Measurements from ENCODE around the gene NRL.

The NRL gene

DNA sequence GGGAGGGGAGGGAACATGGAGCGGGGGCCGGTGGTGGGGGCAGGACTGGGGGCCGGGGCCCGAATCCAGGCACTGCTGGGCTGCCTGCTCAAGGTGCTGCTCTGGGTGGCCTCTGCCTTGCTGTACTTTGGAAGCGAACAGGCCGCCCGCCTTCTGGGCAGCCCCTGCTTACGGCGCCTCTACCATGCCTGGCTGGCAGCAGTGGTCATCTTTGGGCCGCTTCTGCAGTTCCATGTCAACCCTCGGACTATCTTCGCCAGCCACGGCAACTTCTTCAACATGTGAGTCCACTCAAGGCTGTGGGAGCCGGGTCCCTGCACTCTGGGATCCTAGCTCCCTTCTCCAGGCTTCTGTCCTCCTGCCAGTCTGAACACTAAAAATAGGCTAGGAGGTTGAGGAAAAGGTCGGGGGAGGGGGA is 16.8 kb upstream of the NRL start:
- TF ChIP-seq, protein P1, sequence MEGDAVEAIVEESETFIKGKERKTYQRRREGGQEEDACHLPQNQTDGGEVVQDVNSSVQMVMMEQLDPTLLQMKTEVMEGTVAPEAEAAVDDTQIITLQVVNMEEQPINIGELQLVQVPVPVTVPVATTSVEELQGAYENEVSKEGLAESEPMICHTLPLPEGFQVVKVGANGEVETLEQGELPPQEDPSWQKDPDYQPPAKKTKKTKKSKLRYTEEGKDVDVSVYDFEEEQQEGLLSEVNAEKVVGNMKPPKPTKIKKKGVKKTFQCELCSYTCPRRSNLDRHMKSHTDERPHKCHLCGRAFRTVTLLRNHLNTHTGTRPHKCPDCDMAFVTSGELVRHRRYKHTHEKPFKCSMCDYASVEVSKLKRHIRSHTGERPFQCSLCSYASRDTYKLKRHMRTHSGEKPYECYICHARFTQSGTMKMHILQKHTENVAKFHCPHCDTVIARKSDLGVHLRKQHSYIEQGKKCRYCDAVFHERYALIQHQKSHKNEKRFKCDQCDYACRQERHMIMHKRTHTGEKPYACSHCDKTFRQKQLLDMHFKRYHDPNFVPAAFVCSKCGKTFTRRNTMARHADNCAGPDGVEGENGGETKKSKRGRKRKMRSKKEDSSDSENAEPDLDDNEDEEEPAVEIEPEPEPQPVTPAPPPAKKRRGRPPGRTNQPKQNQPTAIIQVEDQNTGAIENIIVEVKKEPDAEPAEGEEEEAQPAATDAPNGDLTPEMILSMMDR (IDR thresholded peaks at IDR 0.05; ENCODE audit: insufficient read depth, low read length, poor library complexity, severe bottlenecking): no peak

DNA sequence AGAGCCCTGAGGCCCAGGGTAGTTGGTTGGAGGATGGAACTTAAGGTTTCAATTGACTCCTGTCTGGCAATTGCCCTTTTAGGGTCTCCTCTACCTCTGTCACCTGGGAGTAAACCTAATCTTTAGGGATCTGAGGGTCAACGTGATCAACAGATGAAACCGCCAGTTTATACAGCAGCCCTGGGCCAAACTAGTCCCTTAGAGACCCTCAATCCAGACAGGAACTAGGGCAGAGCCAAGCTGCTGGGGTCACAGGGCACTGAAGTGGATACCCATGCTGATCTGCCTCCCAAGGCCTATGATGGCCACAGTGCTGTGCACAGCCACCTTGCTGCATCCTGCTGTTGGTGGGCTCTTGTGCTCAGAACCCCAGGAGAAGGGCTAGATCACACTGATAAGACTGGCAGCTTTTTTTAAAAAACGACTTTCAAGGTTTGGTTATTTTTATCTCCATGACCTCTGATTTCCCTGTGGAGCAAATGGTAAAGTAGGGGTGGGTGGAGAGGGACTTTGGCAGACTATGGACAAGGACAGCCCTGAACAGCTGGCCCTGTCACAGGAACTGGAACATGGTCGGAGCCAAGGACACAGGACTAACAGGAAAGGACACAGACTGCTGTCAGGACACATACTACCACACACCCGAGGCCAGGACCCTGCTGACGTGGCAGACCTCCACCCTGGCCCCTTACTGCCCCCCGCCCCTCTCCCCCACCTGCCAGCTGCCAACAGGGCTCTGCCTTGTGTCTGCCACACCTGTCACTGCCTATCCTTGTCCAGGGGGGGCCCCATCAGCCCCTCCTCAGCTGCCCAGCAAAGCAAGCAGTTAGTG is 16.2 kb upstream of the NRL start:
- Histone ChIP-seq H3K27me3 (replicated peaks; ENCODE audit: control insufficient read depth, insufficient read depth, low read length) (no peaks in the 10 kb centered on the region), H3K36me3 (ENCODE audit: control insufficient read depth, insufficient read depth, low read length) (no peaks in the 10 kb centered on the region; the same call in 1 of the 2 replicates), H3K4me3 (replicated peaks; ENCODE audit: low read depth, low read length) (no peak overlapping the region)
- no peak for DNase-seq (ENCODE audit: extremely low read depth, insufficient read length)
- TF ChIP-seq, protein P1 (IDR thresholded peaks at IDR 0.05; ENCODE audit: insufficient read depth, low read length, poor library complexity, severe bottlenecking): no peak

More for the DNA sequence above, 16.8 kb upstream of the NRL start:
- H3K4me3 ChIP-seq (replicated peaks; ENCODE audit: low read depth, low read length): no peak overlapping the region
- H3K27me3 ChIP-seq (replicated peaks; ENCODE audit: control insufficient read depth, insufficient read depth, low read length): no peaks in the 10 kb centered on the region
- no peak for DNase-seq (ENCODE audit: extremely low read depth, insufficient read length)
- H3K36me3 ChIP-seq (ENCODE audit: control insufficient read depth, insufficient read depth, low read length): no peaks in the 10 kb centered on the region; the same call in 1 of the 2 replicates

DNA sequence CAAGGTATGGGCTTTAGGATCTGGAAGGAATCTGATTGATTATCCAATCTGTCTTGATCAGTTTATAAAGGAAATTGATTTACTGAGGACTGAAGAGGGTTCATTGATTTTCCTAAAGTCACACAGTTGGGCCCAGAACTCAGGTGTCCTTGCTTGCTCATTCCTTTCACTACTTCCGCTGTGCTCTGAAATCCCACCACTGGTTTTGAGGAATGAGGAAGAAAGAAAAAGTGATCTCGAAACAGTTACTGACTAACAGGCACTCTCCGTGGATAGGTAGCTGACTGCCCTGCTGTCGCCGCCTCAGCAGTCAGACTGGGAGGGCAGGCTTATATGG is 15.6 kb upstream of the NRL start, which contains the start of gene FITM1:
Gene FITM1, plus strand, starts transcription at position 280 of the 337 bp plus-strand sequence. CDS start 905 bp downstream, outside the sequence.
- Histone ChIP-seq H3K27me3 (replicated peaks; ENCODE audit: control insufficient read depth, insufficient read depth, low read length) (no peaks in the 10 kb centered on the region), H3K4me3 (replicated peaks; ENCODE audit: low read depth, low read length) (no peak within 1 kb of the TSS), H3K36me3 (ENCODE audit: control insufficient read depth, insufficient read depth, low read length) (no peaks in the 10 kb centered on the region; the same call in 1 of the 2 replicates)
- TF ChIP-seq, protein P1 (IDR thresholded peaks at IDR 0.05; ENCODE audit: insufficient read depth, low read length, poor library complexity, severe bottlenecking): no peak
- no peak for DNase-seq (ENCODE audit: extremely low read depth, insufficient read length)

DNA sequence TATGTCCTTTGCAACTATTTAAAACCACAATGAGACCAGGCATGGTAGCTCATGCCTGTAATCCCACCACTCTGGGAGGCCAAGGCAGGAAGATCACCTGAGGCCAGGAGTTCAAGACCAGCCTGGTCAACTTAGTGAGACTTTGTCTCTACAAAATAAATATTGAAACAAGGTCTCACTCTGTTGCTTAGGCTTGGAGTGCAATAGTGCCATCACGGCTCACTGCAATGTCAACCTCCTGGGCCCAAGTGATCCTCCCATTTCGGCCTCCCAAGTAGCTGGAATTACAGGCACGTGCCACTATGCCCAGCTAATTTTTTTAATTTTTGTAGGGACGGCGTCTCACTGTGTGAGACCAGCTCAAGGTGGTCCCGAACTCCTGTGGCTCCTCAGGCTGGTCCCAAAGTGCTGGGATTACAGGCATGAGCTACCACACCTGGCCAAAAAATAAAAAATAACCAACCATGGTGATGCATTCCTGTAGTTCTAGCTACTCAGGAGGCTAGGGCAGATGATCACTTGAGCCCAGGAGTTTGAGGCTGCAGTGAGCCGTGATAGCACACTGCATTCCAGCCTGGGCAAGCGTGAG is 14.8 kb upstream of the NRL start:
- Histone ChIP-seq H3K36me3 (ENCODE audit: control insufficient read depth, insufficient read depth, low read length) (peaks cover 2% of the 10 kb centered on the region), H3K4me3 (replicated peaks; ENCODE audit: low read depth, low read length) (no peak overlapping the region), H3K27me3 (replicated peaks; ENCODE audit: control insufficient read depth, insufficient read depth, low read length) (no peaks in the 10 kb centered on the region)
- TF ChIP-seq, protein P1 (IDR thresholded peaks at IDR 0.05; ENCODE audit: insufficient read depth, low read length, poor library complexity, severe bottlenecking): no peak
- DNase-seq (ENCODE audit: extremely low read depth, insufficient read length): no peak

DNA sequence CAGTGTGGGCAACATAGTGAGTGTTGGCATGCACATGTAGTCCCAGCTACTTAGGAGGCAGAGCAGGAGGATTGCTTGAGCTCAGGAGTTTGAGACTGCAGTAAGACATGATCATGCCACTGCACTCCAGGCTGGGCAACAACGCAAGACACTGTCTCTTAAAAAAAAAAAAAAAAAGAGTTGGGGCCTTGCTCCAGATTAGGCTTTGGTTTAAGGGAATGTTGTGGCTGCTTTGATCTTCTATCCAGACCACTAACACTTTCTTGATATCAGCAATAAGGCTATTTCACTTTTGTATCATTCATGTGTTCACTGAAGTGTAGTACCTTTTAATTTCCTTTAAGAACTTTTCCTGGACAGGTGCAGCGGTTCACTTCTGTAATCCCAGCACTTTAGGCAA is 12.9 kb upstream of the NRL start:
- Histone ChIP-seq H3K36me3 (ENCODE audit: control insufficient read depth, insufficient read depth, low read length) (peaks cover 8% of the 10 kb centered on the region), H3K27me3 (replicated peaks; ENCODE audit: control insufficient read depth, insufficient read depth, low read length) (no peaks in the 10 kb centered on the region), H3K4me3 (replicated peaks; ENCODE audit: low read depth, low read length) (no peak overlapping the region)
- no peak for DNase-seq (ENCODE audit: extremely low read depth, insufficient read length)
- TF ChIP-seq, protein P1 (IDR thresholded peaks at IDR 0.05; ENCODE audit: insufficient read depth, low read length, poor library complexity, severe bottlenecking): no peak

Measured in GM06990 (cell line).